DMS 273 (cell line): ENCODE results near the gene CALR.
"Not testable (repeated sequence)": the region's sequence is repeated elsewhere in the genome, so short reads cannot be mapped to it uniquely, and the experiment has no call there.

Experiments used
- DNase-seq: peaks from one replicate; lab custom pipeline; 2025; ENCODE audit not compliant: unreplicated experiment; lab: John Stamatoyannopoulos, UW

Gene CALR

DNA sequence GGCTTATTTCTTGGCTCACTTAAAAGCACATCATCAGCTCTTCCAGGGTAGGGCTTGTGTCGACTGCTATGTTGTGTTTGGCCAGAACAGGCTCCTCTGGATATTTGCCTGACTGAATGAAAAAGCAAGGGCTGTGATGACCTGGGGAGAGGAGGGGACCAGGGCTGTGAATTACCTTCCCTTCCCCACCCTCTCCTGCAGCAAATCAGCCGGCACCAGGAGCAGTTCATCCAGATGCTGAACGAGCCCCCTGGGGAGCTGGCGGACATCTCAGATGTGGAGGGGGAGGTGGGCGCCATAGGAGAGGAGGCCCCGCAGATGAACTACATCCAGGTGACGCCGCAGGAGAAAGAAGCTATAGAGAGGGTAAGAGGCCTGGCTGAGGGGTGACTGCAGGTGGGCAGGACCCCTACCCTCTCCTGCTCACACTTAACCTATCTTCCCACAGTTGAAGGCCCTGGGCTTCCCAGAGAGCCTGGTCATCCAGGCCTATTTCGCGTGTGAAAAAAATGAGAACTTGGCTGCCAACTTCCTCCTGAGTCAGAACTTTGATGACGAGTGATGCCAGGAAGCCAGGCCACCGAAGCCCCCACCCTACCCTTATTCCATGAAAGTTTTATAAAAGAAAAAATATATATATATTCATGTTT is 14.2 kb downstream of the CALR start:
- DNase-seq = peak; percentile 91

DNA sequence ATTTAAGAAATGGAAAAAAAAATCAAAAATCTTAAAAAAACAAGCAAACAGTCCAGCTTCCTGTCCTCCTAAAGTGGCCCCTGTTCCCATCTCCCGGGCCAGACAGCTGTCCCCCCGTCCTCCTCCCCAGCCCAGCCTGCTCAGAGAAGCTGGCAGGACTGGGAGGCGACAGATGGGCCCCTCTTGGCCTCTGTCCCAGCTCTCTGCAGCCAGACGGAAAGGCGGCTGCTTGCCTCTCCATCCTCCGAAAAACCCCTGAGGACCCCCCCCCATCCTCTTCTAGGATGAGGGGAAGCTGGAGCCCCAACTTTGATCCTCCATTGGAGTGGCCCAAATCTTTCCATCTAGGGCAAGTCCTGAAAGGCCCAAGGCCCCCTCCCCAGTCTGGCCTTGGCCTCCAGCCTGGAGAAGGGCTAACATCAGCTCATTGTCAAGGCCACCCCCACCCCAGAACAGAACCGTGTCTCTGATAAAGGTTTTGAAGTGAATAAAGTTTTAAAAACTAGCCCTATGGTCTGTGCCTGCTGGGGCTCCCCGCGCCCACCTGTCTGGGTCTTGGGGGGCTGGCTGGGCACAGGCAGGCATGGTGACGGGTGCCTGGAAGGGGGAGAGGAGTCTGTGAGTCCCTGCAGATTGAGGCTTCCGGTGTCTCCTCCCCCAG is 14.9 kb downstream of the CALR start:
- peak; percentile 97 for DNase-seq

DNA sequence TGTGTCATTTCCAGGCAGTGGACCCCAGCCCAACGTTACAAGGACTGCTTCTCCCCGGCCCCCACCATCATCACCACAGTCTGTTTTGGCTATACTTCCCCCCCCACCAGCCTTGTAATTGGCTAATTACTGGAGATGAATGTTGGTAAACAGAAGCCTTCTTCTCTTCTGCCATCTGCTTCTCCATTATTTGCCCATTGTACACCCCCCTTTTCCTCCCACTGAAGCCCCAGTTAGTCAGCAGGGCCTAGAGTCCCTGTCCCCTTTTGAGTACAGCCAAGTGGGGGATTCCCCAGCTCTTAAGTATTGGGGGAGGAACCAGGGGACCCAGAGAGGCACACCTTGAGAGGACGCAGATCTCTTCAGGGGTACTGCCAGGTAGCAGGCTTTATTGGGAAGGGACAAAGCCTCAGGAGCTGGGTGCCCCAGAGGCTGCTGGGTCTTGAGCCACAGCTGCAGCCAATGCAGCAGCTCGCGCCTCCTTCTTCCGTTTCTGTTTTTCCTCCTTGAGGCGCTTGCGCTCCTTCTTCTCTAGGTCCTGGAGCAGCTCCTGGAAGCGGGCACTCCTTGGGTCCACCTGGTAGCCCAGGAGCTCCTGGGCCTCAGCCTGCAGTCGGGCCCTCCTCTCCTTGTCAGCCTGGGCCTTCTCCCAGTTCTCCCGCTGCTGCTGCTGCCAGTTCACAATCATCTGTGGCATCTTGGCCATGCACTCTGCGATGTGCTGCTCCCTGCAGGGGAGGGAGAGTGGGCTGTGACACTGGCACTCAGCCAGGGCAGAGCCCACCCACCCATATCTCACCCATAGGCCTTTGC is 15.6 kb downstream of the CALR start:
- peak; percentile 92 for DNase-seq

GRCh38 chr19:12954612-12954962 is 16.2 kb downstream of the CALR start:
- no peak for DNase-seq

DNA sequence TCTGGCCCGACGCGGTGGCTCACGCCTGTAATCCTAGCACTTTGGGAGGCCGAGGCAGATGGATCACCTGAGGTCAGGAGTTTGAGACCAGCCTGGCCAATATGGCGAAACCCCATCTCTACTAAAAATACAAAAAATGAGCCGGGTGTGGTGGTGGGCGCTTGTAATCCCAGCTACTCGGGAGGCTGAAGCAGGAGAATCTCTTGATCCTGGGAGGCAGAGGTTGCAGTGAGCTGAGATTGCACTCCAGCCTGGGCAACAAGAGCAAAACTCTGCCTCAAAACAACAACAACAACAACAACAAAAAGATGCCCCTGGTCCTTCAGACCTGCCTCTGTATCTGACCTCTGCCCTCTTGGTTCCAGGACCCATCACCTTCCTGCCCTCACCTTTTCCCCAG is 17.2 kb downstream of the CALR start:
- DNase-seq = not testable (repeated sequence)

- DNase-seq = peak; percentile 49
Measured at GRCh38 chr19:12955996-12956395, 17.6 kb downstream of the CALR start.

DNA sequence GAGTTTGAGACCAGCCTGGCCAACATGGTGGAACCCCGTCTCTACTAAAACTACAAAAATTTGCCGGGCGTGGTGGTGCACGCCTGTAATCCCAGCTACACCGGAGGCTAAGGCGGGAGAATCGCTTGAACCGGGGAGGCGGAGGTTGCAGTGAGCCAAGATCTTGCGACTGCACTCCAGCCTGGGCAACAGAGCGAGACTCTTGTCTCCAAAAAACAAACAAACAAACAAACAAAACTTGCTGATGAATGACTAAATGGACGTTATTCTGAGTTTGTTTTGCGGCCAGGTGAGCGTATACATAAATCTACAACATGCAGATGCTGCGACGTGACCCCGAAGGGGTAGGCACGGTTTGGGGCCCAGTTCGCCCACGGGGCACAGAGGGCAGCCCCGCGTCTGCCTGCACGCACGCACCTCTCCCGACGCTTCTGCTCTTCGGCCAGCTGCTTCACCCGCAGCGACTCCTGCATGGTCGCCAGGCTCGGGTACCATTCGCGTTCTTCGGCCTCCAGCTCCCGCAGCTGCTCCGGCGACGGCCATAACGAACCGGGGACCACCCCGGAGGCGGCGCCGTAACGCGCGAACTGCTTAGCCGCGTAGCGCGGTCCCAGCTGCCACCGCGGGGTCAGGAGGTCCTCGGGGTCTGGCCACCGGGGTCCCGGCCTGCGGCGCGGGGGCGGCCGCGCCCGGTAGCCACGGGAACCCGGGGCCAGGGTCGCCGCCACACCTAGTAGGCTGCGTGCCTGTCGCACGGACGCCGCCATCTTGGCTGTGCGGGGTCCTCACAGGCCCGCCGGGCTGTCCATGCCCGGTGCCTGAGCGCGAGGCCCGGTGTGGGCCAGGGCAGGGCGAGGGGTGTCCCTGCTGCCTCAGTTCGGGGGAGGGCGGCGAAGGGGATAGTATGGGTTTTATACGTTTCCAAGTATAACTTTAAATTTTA is 18.3 kb downstream of the CALR start, which contains the start of gene GADD45GIP1:
Gene GADD45GIP1 (minus strand): TSS at position 778 of the 943 bp plus-strand sequence. CDS start 11 bp downstream, at position 767.
- DNase-seq = peak; percentile 94

DNA sequence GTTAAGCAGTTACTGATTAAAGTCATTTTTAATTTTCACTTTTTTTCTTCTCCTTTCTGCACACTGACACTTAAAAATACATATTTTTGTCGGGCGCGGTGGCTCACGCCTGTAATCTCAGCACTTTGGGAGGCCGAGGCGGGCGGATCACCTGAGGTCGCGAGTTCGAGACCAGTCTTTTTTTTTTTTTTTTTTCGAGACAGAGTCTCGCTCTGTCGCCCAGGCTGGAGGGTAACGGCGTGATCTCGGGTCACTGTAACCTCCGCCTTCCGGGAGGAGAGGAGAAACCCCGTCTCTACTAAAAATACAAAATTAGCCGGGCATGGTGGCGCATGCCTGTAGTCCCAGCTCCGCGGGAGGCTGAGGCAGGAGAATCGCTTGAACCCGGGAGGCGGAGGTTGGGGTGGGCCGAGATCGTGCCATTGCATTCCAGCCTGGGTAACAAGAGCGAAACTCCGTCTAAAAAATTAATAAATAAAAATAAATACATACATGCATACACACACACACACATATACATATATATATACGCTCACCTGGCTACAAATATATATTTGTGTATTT is 19.1 kb downstream of the CALR start:
- DNase-seq = not testable (repeated sequence)

GRCh38 chr19:12959481-12959880 is 21.1 kb downstream of the CALR start:
- DNase-seq = no peak

DNA sequence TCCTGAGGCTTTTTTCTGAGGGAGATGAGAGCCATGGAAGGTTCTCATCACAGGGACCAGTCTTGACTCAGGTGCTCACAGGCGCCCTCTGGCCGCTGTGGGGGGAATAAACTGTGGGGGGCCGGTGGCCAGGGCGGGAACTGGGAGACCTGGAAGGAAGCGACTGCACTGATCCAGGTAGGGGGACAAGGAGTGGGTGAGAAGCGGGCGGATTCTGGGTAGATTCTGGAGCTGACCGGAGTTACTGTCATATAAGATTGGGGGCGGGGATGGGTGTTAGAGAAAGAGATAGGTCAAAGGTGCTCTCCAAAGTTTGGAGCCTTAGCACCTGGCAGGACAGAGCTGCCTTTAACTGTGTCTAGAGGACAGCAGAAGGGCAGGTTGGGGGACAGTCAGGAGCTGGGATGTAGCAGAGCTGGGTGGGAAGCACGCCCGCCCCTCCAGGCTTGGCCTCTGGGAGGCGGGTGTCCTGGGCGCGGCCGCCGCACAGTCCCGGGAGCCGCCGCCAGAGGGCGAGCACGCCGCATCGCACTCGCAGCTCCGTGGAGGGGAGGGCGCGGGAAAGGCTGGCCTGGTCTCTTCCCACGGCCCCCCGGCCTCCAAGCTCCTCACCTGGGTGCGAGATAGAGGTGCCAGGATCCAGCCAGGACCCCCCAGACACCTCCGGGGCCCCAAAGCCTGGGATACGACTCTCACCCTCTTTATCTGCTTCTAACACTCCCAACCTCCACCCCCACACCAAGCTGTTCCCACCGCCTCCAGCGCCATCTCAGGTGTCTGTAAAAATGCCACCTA is 26.8 kb downstream of the CALR start:
- peak; percentile 91 for DNase-seq

GRCh38 chr19:12965812-12966135 is 27.4 kb downstream of the CALR start:
- DNase-seq = no peak

DNA sequence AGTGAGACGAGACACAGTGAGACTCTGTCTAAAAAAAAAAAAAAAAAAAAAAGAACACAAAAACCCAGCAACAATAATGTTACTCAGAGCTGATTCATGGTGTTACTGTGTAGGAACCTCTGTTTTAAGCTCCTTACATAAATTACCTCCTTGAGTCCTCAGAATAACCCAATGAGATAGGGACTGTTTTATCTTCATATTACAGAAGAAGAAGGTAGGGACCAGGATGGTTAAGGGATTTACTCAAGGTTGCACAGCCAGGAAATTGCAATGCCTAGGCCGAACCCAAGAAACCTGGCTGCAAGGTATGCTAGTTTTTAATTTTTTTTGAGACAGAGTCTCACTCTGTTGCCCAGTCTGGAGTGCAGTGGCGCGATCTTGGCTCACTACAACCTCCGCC is 29.5 kb downstream of the CALR start:
- DNase-seq = no peak

DNA sequence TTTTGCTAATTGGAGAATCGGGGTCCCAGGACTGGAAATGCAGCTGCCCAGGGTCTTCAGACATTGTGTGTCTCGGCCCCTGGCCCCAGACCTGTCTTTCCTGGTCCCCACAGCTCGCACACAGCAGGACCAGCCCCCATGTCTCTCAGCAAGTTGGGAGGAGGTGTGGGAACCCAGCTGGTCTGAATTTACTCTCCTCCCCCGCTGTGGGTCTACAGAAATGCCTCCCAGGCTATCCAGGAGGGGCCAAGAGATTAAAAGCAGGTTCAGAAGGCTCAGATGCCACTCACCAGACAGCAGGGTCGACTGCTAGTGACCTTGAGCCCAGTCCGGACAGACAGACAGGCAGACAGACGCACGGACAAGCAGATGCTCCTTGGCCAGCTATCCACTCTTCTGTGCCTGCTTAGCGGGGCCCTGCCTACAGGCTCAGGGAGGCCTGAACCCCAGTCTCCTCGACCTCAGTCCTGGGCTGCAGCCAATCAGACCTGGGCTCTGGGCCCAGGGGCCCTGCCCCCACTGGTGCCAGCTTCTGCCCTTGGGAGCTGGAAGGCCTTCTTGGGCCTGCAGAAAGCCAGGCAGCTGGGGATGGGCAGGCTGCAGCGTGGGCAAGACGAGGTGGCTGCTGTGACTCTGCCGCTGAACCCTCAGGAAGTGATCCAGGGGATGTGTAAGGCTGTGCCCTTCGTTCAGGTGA is 31.0 kb downstream of the CALR start, which contains the start of gene DAND5:
Gene DAND5 (plus strand): TSS at position 285 of the 697 bp plus-strand sequence. CDS start 85 bp downstream, at position 370.
- DNase-seq = peak; percentile 90

GRCh38 chr19:12970070-12970820 is 31.8 kb downstream of the CALR start:
- DNase-seq = no peak

GRCh38 chr19:12973236-12973635 is 34.8 kb downstream of the CALR start:
- DNase-seq = no peak

DNA sequence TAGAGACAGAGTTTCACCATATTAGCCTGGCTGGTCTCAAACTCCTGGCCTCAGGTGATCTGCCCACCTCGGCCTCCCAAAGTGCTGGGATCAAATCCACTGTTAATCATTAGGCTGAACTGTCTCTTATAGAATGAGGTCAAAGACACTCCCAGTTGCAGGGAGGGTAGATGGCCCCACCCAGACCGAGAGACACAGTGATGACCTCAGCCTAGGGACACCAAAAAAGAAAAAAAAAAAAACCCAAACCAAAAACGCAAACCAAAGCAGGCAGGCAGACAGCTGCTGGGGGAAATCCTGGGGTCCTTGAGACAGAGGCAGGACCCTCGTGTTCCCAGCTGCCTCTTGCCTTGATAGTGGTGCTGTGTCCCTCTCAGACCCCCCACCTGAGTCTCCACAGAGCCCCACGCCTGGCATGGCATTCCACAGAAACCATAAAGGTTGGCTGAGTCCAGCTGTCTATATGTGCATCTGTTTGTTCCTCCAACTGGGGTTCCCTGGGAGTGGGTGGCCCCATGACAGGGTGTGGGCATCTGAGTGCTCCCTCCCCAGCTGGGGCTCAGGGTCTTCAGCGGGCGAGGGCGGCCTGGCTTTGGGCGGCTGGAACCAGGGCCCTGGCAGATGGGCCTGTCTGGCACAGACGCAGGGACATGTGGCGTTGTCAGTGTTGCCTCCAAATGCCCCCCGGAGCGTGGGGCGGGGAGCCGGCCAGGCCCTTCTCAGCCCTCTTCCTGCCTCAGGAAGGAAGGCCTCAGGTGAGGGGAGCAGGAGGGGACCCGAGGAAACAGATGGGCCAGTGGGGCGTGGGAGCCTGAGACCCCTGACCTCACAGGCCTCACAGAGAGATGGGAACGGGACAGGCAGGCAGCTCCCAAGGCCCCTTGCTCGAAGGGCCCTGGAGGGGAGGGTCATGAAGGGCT is 36.2 kb downstream of the CALR start:
- DNase-seq = peak; percentile 97

DNA sequence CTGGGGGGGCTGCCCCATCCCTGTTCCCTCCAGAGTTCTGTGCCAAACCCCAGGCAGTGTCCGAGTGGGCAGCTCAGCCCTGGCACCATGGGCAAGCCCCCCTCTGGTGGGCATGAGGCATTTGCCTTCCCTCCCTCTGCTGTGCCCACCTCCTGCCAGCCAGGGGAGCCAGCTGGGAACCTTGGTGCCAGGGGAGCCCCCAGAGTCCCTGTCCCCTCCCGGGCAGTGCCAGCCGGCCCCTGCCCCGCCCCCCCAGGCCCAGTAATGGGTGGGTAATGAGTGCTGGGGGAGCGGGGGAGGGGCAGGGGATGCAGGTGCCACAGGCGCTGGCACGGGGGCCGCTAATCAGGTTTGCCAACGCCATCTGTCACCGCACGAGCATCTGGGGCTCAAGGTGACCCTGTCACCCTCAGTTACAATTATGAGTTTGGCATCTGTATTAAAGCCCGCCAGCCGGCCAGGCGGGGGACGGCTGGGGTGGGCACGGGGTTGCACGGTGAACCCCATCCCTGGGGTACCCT is 36.9 kb downstream of the CALR start:
- DNase-seq = peak; percentile 80
